ENCODE measurements around the gene CA9.

The CA9 gene

DNA sequence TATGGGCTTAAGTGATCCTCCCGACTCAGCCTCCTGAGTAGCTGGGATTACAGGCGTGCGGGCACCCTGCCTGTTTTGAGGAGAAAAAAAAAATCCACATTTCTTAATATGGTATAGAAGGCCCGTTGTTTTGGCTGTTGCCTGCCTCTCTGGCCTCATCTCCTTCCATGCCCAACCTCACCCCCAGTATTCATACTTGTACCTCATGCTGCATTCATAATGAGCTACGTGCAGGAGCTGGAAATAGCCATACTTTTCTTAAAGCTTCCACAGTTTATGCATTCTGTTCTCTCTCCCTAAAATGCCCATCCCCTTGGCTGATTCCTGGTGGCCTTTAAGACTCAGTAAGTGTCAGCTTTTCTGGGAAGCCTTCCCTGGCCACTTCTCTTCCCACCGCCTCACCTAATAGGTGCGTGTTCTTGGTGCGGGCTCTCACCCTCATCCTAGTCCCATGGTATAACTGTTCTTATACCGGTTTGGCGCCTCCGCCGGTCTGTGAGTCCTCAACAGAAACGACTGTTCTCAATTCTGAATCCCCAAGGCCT, 18.1 kb downstream of the CA9 start:
- no peak for DNase-seq

DNA sequence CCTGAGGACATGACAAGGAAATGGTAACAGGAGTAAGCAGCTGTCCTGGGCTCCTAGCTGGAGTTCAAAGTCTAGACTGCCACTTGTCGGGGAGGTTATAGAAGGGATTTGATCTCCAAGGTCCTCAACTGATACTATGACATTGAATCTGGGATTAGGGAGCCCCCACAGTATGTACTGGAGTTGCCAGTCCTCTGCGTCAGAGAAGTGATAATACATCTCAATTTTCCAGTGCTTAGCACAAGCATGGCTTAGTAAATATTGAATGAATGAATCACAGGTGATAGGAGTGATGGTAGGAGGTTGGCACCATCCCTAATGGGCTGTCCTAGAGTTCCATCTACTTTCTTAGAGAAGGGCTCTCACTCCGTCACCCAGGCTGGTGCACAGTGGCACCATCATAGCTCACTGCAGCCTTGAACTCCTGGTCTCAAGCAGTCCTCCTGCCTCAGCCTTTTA, 22.2 kb downstream of the CA9 start:
- no peak for DNase-seq

DNA sequence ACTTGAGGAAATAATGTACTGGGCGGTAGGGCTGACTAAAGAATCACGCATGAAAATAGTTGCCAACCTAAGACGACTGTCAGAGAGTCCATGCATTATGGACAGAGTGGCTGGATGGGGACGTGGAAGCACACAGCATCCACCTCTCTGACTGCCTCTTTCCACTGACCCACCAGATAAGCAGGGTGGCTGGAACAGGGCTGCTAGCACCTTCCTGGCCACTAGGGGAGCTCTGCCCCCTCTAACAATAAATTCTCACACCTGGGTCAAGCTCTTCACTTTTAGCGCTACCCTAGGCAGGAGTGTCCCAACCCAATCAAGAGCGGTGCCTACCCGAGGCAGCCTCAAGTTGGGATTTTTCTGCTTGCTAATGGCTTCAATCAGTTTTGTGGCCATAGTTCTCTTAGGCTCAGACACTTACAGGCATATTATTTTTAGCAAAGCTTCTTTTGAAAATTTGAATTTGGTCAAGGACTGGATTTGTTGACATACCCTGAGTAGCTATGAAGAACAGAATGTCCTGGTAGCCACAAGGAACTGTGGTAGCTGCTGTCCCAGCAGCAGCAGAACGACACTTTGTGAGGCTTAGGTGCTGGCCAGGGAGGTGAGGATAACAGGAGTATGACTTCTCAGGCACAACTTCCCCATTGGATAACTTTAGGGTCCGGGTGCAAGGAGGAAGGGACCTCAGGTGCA, 22.9 kb downstream of the CA9 start:
- peak in 1 of 2 experiments; percentile 39 for DNase-seq

DNA sequence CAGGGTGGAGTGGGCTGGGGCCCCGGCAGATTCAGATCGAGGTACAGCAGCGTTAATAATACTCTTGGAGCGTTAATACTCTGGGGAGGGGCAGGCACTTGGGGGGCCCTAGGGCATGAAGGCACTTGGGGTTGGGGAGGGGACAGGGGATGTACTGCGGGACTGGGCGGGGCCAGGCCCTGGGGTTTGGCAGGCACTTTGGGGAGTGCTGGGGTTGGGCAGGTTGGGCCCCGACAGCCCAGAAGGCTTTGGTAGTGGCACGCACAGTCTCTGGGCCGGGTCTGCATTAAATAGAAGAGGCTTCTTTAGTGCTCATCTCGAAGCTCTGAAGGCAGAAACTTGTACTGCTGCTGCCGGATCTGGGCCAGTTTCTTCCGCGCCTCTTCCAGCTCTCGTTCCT, 23.8 kb downstream of the CA9 start:
- no peak for DNase-seq

DNA sequence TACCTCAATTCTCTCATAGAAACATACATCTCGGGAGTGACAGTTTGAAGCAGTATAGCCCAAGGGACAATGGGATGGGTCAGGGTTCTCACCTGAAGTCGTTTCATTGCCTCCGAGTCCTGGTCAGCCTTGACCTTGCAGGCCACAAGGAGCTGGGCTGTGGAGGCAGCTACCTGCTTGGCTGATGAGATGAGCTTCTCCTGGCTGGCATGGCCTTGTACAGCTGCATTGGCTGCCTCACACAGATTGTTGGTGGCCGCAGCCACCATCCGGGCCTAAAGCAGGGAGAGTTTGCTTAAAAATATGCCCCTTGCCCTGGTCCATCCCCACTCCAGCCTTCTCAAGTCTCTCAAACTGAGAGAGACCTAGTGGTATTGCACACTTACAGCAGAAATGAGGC, 24.5 kb downstream of the CA9 start:
- no peak for DNase-seq

DNA sequence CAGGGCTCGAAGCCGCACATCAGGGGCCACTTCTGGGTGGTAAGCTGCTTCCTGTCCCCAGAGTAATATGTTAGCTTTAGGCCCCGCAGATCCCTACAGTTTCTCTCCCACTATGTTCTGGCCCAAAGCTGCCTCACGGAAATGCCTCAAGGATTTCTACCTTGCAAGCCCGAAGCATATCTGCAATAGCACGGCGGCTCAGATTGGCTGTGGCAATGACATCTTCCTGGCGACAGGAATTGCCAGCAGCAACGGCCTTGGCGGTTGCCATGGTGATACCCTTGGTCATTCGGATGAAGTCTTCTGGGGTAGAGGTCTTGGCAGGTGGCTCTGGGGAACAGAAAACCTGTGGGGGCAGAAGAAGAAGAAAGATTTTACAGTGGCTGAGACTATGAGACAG, 26.3 kb downstream of the CA9 start:
- no peak for DNase-seq

DNA sequence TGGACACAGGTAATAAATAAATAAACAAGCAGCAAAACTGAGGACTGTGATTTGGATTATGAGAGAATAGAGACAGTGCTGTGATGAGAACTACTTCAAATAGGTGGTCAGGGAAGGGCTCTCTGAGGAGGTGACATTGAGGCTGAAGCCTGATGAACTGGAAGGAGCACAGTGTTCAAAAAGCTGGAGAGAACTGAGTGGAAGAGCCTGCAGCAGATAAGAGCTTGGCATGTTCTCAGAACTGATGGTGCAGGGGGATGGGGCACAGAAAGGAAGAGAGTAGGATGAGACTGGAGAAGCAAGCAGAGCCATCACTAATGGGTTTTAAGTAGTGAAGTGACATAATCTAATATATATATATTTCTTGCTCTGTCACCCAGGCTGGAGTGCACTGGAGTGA, 27.2 kb downstream of the CA9 start:
- no peak for DNase-seq

DNA sequence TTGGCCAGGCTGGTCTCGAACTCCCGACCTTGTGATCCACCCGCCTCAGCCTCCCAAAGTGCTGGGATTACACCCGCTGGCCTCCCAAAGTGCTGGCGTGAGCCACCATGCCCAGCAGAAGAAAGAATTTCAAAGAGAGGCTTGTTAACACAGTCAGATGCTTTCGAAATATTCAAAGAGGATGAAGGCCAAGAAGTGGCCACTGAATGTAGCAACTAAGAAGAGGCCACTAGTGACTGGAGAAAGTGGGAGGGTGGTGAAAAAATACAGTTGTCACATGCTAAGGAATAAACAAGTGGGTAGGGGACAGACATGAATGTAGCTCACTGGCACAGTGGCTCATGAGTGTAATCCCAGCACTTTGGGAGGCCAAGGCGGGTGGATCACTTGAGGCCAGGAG, 29.0 kb downstream of the CA9 start:
- no peak for DNase-seq

DNA sequence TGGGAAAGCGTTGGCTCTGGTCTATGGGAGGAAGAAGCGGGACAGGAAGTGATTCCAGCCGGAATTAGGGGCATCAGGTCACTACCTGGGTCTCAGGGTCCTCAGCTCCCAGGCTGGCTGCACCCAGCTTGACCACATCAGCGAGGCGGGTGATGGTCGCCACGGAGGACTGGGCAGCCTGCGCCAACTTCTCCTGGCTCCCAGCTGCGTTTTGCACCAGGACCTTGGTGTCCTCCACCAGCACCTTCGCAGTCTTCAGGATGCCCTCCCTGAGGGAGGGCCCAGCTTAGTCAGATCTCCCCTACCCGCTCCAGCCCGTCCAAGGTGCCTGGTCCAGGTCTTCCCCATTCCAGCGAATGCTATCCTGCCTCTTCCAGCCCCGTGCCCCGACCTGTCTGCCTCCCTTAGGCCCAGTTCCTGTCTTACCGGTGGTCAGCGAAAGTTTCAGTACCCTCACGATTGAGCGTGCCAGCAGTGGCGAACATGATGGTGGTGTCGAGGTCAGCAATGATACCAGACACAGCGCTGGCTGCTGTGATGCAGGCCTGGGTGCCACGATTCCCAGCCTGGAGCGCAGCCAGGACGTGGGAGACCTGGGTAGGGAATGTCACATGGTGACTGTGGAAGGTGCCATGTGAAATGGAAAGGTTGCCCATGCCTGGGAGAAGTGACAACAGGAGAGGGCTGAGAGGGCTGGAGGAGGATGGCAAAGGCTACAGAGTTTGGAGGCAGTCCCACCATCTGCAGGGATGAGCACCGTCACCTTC, 30.4 kb downstream of the CA9 start:
- DNase-seq = no peak

DNA sequence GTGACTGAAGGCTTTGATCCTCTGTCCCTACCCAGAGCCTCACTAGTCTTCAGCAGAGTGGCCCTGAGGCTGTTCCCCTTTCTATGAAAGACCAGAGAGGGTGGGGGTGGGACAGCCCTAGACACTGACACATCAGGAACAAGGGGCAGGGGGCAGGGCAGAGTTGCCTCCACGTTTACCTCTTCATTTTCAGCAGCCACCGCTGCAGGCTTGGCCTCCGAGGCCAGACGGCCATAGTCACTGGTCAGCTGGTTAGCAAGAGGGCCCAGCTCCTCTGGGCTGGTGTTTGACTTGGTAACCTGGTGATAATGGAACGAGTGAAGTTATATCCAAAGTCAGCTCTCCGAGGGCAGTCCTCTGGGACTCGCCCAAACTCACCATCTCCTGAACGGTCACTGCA, 31.6 kb downstream of the CA9 start:
- no peak for DNase-seq

DNA sequence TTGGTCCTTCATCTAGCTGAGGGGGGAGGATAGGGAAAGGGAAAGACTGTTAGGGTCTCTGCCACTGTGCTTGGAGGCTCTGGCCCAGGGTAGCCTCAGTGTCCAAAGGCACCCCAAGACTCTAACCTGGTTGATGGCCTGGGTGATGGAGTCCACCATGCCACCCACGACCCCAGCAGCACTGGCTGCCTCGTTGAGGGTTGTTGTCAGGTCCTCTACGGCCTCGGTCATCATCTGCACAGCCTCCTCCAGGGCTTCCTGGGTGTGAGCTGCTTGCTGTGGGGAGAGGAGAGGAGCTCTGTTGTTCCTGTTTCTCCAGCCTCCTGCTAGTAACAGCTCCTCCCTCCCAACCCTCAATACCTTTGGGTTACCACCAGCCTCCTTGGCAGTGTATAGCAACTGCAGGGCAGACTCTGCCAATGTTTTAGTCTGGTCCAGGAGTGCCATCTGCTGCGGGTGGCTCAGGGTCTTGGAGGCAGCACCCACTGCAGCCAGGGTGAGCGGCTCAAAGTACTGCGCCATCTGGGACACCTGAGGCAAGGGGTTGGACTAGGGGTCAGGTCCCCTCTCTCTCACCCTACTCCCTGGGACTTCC, 32.2 kb downstream of the CA9 start:
- DNase-seq = no peak

DNA sequence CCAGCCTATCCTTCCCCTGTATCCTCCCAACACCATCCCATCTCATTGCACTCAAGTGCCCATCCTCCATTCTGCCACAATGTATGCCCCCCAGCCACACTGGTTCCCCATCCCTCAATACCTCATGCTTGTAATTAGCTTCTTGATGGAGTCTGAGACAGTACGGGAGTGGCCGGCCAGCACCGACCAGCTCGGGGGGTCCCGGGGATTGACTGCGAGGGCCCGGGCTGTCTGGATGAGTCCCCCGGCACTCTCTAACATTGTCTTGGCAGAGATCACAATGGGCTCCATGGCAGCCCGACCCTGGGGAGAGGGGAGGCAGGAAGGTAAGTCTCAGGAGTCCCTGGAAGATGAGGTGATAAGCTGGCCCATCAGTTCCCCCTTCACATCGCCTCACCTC, 33.2 kb downstream of the CA9 start:
- no peak for DNase-seq

DNA sequence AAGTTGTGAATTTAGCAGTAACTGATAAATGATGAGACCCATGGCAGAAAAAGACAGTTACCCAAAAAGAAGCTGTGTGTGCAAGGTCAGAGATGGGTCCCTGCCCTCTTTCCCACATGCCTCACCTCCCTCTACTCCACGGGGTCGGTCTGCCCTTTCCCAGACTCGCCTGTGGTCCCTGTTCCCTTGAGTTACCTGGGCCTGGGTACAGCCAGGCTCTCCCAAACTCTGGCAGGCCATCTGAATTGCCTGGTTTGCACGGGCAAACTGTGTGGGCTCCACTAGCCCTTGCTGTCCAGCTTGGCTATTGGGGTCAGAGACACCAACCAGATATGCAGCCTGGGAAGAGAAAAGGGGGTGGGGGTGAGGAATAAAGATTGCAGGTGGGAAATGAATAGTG, 34.4 kb downstream of the CA9 start:
- no peak for DNase-seq

DNA sequence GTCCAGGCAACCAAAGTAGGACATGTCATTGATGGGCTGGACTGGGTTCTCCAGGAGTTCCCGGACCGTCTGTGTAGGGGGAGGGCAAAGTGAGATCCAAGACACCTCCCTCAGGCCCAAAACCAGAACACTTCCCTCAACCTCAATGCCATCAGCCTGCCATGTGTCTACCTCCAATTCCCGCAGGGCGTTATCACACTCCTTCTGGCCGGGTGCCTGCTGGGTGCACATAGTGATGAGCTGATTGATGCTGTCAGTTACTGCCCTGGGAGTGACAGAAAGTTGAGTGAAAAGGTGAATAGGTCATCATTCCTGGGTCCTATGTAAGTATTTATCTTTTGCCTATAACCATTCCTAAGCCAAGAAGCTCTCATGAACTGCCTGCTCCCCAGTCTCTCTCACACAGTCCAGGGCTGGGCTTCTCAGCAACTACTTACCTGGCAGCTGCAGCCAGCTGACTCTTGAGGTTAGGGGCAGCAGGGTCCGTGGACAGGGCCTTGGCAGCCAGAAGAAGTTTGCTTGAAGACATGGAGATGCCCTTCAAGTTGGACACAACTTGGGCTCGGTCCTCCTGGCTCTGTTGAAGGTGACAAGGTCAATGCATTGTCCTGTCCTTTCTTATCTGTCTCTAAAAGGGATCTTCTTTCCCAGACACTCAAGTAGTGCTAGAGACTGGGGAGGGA, 37.2 kb downstream of the CA9 start:
- no peak for DNase-seq

DNA sequence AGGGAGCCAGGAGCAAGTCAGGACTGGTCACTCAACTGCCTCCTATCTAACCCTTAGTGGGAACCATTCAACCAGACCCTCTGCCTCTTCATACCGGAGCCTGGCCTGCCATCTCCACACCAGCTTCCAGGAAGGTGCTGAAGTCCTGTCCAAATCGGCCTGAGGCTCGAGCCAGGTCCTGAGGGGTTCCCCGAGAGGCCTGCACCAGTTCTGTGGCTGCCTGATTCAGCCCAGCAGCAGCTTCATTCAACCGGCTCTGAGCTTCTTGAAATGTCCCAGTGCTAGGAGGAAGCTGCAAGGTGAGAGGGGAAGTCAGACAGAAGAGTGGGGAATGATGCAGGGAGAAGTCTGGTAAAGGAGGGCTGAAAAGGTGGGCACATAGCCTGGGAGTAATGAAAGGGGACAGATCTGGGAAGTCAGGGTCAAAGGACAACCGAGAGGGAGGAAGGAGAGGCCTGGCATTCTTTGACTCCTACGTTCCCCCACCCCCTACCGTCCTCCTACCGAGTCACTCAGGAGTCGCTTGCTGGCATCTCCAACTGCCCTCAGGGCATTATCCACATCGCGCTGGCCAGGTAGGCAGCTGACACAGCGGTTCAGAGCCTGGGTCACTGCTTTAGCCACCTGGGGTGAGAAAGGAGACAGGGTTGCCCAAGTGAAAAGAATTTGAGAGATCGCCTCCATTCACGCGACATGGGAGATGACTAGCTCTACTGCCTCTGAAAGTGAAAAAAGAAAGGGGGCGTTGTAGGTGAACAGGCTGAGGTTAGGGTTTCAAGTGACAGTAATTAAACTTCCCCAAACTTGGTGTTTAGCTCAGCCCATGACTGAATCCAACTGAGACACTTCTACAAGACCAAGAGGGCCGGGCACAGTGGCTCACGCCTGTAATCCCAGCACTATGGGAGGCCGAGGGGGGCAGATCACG, 38.0 kb downstream of the CA9 start:
- DNase-seq = no peak

DNA sequence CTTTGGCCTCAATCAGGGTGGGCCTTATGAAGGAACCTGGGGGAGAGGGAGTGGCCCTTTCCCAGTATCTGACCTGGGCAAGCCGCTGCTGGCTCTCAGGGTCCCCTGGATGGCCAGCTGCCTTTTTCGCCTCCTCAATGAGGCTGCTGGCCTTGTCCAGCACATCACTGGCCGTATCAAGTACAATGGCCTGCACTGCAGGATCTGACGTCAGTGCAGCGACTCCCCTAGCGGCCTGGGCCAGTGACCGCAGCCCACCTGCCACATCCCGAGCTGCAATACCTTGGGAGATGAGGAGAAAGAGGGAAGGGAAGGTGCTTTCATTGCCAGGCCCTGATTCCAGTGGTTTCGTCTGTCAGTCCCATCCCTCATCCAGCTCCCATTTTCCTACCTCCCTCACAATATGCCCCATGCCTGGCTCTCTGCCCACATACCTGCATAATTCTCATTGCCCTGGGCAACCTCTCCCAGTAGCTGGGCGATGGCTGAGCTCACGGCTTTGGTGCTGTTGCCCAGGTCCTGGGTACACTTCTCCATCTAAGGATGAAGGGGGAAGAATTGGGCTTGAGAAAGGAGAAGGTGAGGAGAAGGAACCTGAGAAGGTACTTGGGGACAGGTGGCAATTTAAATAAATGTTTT, 39.2 kb downstream of the CA9 start:
- DNase-seq = no peak

DNA sequence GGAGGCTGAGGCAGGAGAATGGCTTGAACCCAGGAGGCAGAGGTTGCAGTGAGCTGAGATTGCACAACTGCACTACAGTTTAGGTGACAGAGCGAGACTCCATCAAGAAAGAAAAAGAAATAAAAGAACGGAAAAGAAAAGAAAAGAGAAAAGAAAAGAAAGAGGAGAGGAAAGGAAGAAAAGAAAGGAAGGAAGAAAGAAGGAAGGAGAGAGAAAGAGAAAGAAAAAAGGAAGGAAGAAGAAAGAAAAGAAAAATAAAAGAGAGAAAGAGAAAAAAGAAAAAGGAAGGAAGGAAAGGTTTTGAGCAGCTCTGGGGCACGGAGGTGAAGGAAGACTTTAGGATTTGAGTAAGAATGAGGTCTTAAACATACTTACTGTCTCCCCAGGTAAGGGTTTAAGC, 39.9 kb downstream of the CA9 start:
- DNase-seq = no peak

DNA sequence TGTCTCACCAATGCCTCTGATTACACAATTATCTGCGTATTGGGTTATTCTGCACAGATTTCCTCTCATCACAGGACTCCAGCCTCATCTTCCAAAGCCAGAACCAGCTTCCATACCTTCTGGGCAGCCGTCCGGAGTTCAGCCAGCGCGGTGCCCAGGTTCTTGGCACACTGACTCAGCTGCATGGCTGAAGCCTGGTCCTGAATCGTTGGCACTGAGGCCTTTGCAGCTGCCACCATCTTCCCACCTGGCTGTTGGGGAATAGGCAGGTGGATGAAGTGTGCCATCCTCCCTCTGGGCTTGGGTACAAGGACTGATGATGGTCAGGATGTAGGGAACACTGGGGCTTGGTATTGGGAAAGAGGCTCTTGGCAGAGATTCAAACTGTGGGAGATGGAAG, 40.4 kb downstream of the CA9 start:
- no peak for DNase-seq

DNA sequence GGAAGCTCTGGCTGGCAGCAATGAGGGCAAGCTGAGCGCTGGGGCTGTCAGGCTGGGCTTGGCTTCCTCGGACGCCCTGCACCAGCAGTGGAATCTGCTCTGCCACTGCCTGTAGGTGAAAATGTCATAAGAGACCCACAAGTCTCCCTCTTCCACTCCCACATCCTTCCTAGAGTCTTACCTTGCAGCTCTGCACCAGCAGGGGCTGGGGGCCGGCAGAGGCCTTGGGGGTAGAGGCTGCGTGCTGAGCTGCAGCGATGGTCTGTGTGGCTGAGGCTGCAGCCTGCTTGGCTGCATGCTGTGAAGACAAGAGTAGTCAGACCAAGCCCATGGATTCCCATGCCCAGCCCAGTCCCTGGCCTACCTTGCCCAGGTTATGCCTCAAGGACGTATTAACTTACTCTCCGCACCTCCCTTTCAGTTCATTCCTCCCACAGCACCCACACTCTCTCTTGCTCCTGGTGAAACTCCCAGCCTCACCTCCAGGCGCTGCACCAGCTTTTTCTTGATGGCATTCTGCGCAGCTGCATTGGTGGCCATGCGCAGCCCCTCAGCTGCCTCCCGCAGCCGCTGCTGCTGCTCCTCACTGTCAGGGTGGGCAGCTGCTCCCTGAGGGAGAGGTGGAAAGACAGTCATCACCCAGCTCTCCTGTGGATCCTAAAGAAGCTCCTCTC, 41.0 kb downstream of the CA9 start:
- DNase-seq = no peak

DNA sequence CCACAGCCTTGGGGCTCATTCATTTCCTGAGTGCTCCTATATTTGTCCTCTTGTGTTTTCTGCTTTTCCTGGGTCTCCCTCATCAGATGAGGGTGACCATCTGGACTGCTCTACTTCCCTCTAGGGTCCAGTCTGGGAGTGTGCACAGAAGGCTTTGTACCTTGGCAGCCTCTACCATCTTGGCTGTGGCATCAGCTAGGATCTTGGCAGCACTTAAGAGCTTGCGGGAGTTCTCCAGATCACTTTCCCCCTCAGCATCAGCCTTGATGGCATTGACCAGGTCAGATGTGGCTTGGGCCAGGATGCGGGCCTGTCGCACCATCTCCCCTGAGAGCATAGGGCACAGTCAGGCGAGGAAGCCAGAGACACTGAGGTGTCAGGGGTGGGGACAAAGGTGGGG, 42.5 kb downstream of the CA9 start:
- DNase-seq = peak in 1 of 2 experiments; percentile 21

Measured in NCI-H524 (cell line).